GM12891 (cell line): ENCODE measurements around the gene SLC8A1.

Experiments used
- PAX5 ChIP-seq: IDR thresholded peaks from 2 replicates; pipeline ENCODE4 v1.6.1; 2011; ENCODE audit warnings: low read length, moderate library complexity, mild to moderate bottlenecking; ENCODE audit not compliant: insufficient read depth, severe bottlenecking
- POLR2A ChIP-seq: IDR thresholded peaks from 2 replicates; pipeline ENCODE4 v1.6.1; 2011; ENCODE audit warnings: low read depth, low read length, control low read depth
- POLR2AphosphoS5 ChIP-seq: IDR thresholded peaks from 2 replicates; pipeline ENCODE4 v1.6.1; 2011; ENCODE audit warnings: low read depth, low read length, control low read depth
- TAF1 ChIP-seq: IDR thresholded peaks from 2 replicates; pipeline ENCODE4 v1.6.1; 2011; ENCODE audit warnings: low read depth, low read length, control low read depth

DNA sequence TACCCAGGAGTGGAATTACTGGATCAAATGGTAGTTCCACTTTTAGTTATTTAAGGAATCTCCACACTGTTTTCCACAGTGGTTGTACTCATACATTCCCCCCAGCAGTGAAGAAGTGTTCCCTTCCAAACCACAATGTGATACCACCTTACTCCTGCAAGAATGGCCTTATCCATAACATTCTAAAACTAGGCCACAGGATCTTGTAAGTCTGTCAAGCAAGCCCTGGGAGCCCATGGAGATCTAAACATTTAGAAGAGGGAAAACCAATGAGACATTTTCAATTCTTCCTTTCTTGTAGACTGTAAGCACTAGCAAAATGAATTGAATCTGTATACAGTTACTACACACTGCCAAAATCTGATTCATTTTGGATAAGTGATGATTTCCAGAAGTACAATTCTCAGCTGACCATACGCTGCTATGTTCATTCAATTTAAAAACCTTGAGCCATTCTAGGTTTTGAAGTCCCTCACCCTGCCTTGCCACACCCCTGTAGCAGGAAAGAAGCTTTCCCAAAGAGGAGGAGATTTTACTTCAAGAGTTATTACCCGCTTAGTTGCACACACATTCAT, 149.1 kb downstream of the SLC8A1 start:
- no peak for TF ChIP-seq POLR2A
- no peak for TF ChIP-seq PAX5
- TF ChIP-seq TAF1, result no peak
- no peak for TF ChIP-seq POLR2AphosphoS5
